GM13976 (cell line): ENCODE results near the gene PRR3.

ENCODE experiments used
- DNase-seq: peaks from one replicate; pipeline ENCODE4 v3.0.0; 2012; ENCODE audit warnings: low spot score
- CTCF ChIP-seq: IDR thresholded peaks from 2 replicates; pipeline ENCODE4 v1.5.1; 2012; ENCODE audit warnings: borderline replicate concordance, mild to moderate bottlenecking; ENCODE audit not compliant: insufficient read depth; ENCODE audit errors: extremely low read depth, missing control alignments, control extremely low read depth
- in situ Hi-C: fragments of 300-500 bp; cut with MboI; formaldehyde crosslinking; loops from one replicate; pipeline ENCODE4 v1.12.0; 2022; ENCODE audit warnings: low sequenced_read_pairs, mixed read lengths, inconsistent platforms; ENCODE audit not compliant: unreplicated experiment

The PRR3 gene

GRCh38 chr6:30543821-30544220, 13.3 kb upstream of the PRR3 start:
- no peak for TF ChIP-seq CTCF
- DNase-seq, result no peak
- in situ Hi-C loops, result no loop called here

- peak; percentile 54 for TF ChIP-seq CTCF
- in situ Hi-C loops, result no loop called here
- DNase-seq, result peak; percentile 64
Observed at GRCh38 chr6:30544666-30545272, 12.3 kb upstream of the PRR3 start.

- TF ChIP-seq CTCF, result no peak
- no peak for DNase-seq
- in situ Hi-C loops, result no loop called here
Observed at GRCh38 chr6:30547454-30547853, 9.6 kb upstream of the PRR3 start.

- in situ Hi-C loops, result no loop called here
- TF ChIP-seq CTCF, result no peak
- DNase-seq, result no peak
Observed at GRCh38 chr6:30548375-30548774, 8.7 kb upstream of the PRR3 start.

GRCh38 chr6:30554404-30554803, 2.7 kb upstream of the PRR3 start:
- in situ Hi-C loops, result no loop called here
- no peak for TF ChIP-seq CTCF
- DNase-seq, result no peak

GRCh38 chr6:30554962-30555815, 1.9 kb upstream of the PRR3 start:
- no peak for DNase-seq
- in situ Hi-C loops, result no loop called here
- TF ChIP-seq CTCF, result no peak

GRCh38 chr6:30555816-30556065, 1.4 kb upstream of the PRR3 start:
- no peak for TF ChIP-seq CTCF
- DNase-seq, result no peak
- in situ Hi-C loops, result no loop called here
